ENCODE results near the gene LRRC61.
"Not testable (repeated sequence)": the region's sequence is repeated elsewhere in the genome, so short reads cannot be mapped to it uniquely, and the experiment has no call there.

LRRC61 gene

DNA sequence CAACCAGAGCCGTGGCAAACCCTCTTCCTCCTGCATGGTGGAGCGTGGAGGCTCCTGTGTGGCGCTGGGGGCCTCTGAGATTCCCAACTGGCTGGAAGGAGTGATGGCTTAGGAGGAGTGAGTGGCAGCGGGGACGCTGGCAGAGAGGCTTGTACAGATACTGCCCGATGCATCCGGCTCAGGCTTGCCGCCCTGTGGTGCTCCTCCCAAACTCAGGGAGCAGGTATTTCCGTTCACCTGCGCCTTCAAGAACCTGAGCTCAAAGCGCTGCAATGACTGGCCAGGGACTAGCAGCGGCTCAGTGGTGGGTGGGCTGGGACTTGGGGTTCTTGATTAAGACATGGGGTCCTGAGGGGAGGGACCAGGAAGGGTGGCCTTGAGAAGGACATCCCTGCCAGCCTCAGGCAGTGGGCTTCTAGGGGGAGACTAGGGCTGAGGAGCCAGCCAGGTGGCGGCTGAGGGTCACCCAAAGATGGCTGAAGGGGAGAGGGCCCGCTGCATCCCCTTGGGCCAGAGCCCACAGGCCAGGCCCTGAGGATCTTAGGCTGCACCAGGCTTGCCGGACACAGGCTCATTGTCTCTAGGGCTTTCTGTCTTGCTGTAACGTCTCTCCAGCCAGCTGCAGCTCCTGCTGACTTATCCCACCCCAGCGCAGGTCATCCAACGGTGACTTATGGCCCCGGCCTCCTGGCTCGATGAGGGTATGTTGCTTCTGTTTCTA is 59.1 kb downstream of the LRRC61 start:
- no peak for DNase-seq (ENCODE audit: low spot score)

DNA sequence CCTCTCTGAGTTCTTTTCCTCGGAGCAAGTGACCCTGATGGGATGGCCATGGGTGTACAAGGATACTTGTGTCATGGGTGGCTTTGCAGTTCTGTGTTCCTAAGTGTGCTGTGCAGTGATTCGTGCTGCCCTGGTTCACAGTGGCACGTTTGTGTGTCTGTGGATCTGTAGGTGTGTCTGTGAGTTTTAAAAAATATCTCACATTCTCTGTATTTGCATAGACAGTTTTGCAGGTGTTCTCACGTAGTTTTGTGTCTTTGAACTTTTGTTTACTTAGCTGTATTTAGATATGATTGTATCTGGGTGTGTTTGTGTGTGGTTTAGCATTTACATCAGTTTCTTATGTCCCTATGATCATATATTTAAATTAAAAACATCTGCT is 59.7 kb downstream of the LRRC61 start:
- DNase-seq (ENCODE audit: low spot score), result no peak

DNA sequence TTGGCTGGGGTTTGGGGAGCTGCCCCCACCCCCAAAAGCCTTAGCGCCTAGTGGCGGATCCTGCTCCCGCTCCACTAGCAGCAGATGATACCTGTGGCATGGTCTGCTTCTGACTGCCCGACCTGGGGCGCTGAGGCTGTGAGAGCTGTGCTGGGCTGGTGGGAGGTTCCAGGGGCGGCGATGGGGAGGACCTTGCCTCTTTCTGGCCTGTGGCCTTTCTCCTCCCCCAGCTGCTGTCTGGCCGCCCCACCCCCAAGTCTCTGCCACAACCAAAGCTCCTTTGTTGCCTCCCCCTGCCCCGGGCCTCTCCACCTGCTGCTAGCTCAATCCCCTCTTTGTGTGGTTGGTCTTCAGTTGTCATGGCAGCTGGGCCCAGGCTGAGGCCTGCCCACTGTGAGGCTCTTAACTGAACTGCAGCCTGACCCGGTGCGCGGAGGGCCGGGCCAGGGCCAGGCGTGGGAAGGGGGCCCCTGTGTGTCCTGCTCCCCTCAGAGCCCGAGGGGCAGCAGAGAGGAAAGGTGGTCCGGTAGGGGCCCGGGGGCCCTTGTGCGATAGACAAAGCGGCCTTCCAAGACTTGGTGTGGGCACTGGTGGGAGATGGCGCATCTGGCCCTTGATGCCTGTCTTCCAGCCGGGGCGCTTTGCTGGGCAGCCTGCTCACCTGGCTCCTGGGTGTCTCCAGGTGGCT is 60.7 kb downstream of the LRRC61 start:
- DNase-seq (ENCODE audit: low spot score), result peak; percentile 70

DNA sequence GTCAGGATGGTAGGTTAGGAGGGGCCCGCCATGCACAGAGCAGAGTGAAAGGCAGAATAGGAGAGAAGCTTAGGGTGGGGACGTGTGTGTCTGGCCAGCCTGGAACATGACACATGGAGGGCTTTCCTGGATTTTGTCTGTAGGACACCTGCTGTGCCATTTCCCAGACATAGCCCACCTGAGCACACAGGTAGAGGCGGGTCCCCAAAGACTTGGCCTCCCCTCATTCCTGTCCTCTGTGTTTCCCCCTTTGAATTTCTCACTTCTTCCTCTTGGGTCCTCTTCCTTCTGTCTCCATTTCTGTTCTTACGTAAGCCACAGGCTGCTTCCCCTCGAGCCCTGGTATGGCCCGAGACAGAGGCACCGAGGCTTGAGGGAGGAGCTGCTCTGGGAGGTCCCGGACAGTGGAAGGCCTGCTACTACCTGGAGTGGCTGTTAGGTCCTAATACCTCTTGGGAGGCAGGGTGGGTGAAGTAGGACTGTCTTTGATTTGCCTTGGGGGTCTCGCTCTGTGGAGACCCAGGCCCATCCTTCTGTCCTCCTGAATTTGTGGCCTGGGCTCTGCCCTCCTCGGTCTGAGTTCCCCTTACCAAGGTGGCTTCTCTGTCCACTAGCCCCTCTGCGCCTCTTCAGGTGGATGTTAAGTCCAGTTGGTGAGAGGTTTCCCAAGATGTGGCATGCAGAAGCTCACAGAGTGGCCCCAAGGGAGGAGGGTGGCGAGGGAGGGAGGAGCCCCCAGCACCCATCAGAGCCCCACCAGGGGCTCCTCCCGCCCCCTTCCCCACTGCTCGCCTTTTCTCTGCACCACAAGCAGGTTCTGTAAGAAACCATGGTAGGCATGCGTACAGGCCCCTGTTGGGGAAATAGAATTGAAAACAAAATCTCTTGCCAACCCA is 61.5 kb downstream of the LRRC61 start:
- no peak for DNase-seq (ENCODE audit: low spot score)

DNA sequence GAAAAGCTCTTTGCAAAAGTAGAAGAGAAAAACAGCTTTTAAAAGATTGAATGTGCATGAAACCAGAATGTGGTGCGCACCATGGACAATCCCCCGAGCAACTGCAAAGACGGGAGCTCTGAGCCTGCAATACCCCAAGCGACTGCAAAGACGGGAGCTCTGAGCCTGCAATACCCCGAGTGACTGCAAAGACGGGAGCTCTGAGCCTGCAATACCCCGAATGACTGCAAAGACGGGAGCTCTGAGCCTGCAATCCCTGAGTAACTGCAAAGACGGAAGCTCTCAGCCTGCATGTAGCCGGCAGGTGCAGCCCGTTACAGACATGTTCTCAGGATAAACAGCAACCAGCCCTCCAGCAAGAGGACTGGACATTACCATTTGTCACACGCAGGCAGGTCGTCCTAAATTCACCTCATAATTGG is 62.2 kb downstream of the LRRC61 start:
- no peak for DNase-seq (ENCODE audit: low spot score)

DNA sequence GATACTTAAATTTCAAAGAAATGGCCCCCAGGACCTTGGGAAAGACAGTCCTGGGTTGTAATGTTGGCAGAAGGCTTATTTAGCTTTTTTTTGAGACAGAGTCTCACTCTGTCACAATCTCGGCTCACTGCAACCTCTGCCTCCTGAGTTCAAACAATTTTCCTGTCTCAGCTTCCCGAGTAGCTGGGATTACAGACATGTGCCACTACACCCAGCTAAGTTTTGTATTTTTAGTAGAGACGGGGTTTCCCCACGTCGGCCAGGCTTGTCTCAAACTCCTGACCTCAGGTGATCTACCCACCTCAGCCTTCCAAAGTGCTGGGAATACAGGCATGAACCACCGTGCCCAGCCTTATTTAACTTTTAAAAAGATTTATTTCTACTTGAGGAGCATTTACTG is 62.7 kb downstream of the LRRC61 start:
- not testable (repeated sequence) for DNase-seq (ENCODE audit: low spot score)
